Nucleus accumbens (tissue), 56 donors: ENCODE results near the gene NOL6.
A peak's percentile ranks its signal among the peaks of the same experiment; 100 is the strongest.

Experiments used
- DNase-seq, 56 donors: peaks; one replicate each; lab custom pipeline; 2025; lab: John Stamatoyannopoulos, UW

Gene NOL6

DNA sequence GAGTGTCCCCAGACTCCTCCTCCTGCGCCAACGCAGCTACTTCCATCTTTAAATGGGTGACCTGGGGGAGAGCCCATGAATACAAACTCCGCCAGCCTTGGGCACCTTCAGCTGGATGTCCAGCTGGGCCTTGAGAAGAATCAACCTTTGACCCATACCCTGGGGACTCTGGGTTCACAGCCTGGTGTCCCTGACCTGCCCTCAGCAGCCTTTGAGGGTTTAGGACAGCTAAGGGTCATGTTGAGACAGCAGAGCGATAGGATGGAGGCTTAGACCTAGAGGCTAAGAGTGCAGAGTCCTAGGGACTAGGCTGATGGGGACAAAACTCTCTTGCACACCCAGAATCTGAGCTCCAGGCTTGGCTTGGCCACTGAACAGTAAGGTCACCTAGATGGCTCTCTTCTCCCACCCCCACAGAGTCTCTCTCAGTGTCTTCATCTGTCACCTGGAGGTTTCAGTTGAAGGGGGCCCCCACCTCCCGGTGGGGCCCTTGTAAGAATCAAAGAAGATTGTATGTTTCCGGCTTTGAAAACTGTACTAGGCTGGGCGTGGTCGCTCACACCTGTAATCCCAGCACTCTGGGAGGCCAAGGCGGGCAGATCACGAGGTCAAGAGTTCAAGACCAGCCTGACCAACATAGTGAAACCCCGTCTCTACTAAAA is 19.6 kb downstream of the NOL6 start:
- no peak for DNase-seq

DNA sequence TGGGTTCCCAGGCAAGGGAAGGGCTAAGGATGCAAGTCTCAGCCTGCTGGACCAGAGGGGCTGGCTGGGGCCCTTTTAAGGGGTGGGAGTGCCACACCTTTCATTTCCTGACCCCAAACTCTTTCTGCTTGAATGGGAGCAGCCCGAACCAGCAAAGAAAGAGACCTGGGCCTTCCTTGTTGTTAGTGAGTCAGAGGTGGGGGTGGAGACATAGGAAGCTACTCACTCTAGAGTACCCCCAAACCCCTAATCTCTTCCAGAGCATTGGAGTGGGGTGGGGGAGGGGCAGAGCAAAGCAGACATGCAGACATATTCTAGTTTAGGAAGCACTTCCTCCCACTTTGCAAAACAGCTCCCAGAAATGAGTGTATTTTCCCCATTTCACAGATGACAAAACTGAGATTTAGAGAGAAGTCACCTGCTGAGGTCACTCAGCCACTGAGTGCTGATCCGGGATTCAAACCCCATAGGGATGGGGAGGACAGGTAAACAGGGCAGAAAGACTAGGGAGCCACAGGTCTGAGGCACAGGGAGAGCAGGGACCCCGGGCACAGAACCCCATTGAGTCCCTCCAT is 20.4 kb downstream of the NOL6 start:
- DNase-seq, result no peak

DNA sequence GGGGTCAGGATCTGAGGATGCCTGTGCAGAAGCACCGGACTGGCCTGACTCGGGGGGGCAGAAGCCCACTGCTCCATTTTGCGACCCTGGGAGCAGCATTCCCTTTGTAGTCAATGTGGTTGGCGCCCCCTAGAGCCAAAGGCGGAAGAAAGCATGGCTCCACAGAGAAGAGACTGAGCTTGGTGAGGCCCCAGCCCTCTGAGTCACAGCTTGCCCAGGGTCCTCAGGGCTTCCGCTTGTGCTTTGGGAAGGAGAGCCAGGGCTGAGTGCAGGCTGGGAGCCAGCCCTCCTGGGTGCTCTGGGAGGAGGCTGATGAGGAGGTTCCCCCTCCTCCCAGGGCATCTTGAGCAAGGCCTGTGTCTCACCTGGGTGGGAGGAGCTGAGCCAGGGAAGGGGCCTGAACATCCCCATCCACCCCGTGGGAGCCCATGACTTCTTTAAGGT is 20.9 kb downstream of the NOL6 start:
- peak in 10 of 56 donors; percentile 2 to 29 (median 14) for DNase-seq

DNA sequence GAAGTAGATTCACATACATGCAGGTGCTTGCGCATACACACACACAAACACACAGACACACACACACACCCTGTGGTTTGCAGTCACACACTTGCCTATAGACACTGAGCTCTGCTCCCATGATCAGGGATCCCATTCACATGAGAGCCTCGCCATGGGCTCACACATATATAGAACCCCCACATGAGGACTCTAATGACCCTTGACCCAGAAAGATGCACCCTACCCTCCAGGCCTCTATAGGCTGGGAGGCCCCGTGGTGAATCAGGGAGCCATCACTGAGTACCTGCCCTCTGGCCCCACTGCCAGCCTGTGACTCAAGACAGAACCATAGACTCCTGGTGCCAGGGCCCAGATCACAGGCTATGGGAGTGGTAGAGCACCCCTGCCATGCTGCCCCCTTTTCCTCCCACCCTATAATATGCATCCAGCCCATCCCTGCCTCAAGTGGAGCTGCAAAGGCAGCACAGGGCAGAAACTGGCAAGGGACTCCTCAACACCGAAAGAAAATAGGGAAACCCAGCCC is 23.0 kb downstream of the NOL6 start:
- no peak for DNase-seq

DNA sequence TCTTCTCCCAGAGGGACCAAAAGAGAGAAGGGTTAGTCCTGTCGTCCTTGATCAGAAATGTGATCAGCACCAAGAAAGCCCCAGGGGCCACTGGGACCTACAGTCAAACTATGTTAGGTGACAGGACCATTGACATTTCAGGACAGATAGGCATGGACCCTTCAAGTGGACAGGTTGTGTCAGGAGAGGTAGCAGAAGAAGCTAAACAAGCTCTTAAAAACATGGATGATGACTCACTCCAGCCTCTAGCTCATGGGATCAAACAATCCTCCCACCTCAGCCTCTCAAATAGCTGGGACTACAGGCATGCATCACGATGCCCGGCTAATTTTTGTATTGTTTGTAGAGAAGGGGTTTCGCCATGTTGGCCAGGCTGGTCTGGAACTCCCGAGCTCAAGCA is 24.0 kb downstream of the NOL6 start:
- no peak for DNase-seq

DNA sequence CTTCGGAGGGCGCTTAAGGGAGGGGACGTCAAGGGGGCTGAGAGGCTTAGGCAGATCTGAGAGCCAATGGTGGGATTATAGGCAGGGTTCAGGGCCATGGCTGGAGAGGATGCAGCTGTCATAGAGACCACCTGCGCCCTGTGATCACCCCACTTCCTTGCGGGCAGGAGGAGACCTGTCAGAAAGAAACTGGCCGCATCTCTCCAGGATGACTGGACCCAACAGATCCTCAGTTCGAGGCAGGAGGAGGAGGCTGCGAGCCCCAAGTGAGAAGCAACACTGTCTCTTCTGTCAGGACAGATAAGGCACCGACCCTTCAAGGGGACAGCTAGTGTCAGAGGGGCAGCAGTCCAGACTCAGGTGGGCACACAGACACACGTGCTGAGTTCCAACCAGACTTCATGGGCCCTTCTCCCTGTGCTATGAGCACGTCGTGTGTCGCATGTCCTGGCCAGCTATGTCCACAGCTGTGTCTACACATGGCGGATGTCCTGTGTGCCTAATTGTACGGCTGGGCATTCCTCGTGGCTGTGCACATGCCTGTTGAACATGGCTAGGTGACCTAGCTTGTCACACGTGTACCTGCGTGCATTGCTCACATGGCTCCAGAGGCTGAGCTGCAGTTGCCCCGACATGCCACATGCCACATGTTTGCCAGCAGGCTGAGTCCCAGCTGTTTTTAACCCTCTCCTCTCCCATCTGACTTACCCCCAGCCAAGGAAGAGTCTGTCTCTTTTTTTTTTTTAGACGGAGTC is 25.7 kb downstream of the NOL6 start:
- DNase-seq, result no peak

DNA sequence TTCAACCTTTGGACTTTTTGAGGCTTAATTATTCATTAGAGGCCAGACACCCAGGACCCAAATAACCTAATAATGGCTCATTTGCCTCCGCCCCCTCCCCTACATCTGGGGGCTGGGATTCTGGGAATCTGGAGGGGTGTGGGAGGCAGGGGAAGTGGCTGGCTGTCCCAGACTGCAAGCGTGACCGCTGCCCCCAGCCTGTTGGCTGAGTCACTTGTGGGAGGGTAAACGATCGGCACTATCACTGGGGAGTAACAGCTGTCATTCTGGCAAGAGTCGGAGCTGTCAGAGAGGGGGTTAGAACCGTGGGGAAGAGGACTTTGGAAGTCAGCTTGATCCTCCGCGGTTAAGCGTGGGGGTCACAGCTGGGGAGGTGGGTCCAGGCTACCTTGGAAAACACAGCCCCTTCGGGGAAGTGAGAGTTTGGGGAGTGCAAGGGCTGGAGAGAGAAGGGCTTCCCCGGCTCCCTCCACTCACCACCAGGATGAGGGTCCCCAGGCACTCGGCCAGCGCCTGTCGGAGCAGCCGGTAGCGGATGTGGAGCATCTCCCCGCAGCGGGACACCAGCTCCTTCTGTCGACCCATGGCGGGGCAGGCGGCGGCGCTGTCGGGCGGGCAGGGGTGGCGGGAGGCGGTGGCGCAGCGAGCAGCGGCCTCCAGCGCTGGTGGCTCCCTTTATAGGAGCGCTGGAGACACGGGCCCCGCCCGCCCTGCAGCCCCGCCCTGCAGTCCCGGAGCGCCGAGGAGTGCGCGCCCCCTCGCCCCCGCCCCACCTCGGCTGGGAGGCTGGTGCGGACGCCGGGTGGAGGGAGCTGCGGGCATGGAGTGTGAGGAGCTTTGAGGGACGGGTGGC is 26.6 kb downstream of the NOL6 start, which contains the start of gene AQP3:
TSS of gene AQP3 (minus strand) at position 648 of the 853 bp plus-strand sequence. CDS start at position 585, 63 bp downstream.
- peak in 19 of 56 donors; percentile 5 to 50 (median 17) for DNase-seq

DNA sequence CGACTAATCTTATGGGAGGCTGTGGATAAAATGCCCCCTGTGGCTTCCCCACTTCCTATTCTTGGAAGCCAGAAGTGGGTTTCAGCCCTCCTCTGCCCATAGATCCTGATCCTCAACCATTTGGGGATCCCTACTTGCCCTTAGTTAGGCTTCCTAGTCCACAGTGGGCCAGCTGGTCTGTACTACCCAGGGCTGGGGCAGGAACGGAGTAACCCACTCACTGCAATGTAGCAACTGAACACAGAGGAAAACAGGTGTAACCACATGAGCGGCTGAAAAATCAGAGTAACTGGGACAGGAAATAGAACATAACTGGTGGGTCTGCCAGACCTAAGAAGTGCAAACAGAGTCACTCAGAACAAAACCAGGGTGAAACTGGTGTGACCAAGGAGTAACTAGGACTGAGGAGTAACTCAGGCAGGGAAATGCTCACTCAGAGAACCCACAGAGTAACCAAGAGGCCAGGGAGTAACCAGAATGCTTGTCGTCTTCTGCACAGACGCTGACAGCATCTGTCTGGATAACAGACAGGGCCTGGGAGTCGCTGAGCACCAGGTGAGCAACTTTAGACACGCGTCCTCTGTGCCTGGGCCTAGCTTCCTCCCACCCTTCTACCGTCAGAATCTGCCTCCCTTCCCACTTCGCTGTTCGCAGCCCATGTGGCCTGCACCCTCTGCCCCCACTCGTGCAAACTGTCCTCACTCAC is 27.3 kb downstream of the NOL6 start:
- peak in 1 of 56 donors; percentile 18 for DNase-seq

DNA sequence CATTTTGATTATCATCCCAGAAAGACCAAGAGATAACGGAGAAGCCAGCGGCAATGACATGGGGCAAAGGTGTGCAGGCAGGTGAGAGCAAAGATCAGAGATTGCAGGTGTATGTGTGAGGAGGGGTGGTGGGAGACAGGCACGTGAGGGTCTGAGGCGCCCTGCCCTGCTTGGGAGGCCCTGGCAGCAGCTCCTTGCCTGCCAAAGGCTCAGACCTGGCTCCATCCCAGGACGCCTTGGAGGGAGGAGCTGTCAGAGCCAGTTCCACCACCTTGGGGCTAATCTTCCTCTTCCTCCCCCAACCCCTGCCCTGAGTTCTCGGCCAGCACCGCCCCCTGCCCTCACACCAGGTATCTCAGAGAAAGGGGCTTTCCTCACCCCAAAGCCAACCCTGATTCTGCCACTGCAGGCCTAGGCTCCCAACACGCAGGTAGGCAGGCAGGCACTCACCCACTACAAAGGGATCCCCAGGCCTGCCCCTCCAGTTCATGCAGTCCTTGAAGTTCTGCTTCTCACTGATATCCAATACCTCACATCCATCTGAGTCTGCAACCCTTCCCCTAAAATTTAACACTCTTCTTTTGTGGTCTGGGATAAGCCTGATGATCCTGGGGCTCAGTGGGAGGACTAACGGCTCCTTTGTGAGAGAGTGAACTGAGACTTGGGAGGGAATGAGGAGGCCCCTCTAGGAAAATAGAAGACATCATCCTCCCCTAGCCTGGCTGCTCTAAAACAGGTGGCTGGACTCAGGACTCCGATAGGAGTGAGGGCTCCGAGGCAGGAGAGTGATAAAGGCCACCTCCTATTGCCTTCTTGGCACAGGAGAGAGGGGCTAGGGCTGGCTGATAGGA is 28.1 kb downstream of the NOL6 start:
- no peak for DNase-seq

DNA sequence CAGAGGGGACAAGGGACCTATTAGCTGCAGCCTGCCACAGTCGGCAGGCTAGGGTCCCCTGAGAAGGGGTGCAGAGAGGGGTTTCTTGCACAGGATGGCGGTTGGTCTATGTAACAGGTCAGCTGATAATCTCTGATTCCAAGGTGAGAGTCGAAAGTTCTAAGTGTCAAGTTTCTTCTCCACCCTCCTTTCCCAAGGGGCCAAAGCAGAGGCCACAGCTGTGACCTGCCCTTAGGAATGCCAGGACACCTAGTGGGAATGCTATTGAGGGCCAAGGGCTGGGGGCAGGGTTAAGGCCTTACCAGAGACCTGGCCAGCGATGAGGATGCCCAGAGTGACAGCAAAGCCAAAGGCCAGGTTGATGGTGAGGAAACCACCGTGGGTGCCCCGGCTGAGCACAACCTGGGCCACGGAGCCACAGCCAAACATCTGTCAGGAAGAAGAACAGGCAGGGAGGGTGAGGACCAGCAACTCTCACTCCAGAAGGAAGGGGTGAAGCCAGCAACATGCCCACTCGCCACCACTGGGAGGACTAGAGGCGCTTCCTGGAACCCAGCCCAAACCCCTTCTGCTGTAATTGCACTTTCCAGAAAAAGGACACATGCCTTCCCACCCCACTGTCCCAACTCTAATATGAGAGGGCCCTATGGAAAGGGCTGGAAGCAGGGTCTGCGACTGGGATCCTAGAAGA is 30.1 kb downstream of the NOL6 start:
- no peak for DNase-seq

DNA sequence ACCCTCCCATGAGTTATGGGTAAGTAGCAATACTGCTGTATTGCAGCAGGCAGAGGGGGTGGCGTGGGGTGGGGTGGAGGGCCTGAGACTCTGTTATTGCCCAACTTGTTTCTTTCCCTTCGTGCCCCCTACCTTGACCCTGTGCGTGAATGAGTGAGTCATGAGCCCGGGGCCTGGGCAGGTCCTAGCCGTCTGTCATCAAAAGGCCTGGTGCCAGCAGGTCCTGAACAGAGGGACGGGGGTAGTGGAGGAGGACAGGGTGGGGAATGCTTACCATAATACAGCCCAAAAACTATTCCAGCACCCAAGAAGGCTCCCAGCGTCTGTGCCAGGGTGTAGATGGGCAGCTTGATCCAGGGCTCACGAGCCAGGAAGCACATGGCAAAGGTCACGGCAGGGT is 30.7 kb downstream of the NOL6 start:
- DNase-seq, result no peak

DNA sequence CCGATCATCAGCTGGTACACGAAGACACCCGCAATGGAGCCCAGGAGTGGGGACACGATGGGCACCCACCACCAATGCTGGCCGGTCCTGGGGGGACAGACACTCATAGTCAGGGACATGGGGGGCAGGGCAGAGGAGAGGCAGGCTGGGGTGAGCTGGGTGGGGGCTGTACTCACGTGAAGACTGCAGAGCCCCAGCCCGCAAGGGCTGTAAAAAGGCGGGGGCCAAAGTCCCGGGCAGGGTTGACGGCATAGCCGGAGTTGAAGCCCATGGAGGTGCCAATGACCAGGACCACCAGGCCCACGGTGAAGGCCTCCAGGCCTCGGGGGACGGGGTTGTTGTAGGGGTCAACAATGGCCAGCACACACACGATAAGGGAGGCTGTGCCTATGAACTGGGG is 31.6 kb downstream of the NOL6 start:
- DNase-seq, result no peak

DNA sequence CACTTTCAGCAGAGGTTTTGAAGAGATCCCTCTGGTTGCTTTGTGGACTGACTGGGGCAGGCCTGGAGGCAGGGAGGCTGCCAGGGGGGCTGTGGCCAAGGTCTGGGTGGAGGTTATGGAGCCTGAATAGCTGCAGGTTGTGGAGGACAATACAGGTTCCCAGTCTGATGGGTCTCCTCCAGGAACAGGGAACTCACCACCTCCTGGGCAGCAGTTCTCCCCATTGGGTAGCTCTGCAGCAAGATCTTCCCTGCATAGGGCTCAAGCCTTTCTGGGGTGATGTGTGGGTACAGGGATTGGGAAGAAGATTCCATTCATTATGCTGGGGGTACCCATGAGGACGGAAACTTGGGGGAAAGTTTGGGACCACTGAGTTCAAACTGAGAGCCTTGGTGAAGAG is 33.1 kb downstream of the NOL6 start:
- DNase-seq, result no peak

DNA sequence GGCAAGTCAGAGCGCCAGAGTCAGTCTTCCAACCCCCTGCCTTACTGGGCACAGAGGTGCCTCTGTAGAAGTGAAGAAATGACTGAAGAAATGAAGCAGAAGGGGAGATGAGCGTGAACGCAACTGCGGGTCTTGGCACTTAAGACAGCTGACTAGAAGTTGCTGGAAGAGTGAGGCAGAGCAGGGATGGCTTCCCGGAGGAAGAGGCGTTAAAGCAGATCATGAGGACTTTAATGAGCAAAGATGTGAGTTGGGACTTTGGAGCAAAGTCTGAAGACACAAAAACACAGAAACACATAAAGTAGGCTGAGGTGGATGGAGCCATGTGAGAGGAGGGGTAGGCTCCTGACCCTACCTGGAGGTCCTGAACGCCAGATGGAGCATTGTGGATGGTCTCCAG is 33.5 kb downstream of the NOL6 start:
- DNase-seq, result no peak

DNA sequence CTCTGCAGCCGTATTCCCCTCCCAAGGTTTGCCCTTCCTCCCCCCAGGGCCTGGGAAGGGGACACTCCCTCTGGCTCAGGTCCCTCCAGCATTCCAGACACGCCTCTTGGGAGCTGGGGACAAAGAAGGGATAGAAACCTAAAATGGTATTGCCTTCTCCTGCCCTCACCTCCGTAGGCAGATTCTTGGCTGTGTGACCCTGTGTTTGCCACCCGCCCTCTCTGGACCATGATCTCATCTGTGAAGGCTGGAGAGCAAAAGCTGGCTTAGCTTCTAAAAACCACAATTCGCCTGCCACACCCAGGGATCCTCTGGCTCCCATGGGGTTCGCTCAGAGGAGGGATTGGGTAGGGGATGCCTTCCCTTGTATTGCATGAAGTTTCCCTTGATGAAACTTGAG is 34.0 kb downstream of the NOL6 start:
- no peak for DNase-seq

DNA sequence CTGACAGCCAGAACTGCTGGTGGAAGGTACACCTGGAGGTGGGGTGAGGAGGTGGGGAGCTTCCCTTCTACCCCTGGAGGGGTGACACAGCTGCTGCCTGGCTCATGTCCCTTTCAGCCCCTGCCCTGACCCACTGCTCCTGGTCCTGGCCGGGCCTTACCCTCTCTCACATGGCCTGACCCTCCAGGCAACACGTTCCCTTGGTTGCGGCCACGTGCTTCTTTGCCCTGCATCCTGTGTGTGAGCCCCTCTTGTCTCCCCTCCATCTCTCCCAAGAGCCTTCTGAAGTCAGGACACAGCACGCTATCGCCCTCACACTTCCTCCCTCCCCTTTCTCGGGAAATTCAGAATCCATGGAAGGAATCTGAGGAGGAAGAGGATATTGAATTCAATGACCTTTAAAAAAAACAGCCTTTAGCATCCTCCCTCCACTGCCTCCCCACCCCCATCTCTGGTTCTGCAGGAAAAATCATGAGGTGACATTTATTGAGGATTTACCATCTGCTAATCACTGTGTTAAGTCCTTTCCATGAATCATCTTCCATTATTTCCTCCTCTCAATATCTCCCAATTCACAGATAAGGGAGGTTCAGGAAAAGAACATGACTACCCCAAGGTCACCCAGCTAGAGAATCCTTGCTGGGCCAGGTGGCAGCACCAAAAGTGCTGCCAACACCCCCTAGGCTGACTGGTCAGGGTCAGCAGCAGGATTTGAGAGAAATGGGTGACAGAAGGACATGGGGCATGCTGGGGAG is 34.6 kb downstream of the NOL6 start:
- no peak for DNase-seq

DNA sequence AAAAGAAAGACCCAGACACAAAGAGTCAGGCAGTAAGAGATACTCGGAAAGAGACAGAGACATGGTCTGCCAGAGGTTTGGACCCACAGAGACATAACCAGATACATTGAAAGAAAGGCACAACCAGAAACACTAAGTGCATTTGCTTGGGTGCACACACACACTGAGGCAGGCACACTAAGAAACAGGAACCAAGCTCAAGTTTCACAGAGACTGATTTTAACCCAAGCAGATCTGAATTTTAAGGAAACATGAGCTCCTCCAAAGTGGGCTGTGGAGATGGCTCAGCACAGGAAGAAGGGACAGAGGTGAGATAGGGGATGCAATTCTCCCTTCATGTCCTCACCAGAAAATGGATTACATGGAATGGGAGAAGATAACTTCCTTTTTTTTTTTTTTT is 35.8 kb downstream of the NOL6 start:
- DNase-seq, result no peak

DNA sequence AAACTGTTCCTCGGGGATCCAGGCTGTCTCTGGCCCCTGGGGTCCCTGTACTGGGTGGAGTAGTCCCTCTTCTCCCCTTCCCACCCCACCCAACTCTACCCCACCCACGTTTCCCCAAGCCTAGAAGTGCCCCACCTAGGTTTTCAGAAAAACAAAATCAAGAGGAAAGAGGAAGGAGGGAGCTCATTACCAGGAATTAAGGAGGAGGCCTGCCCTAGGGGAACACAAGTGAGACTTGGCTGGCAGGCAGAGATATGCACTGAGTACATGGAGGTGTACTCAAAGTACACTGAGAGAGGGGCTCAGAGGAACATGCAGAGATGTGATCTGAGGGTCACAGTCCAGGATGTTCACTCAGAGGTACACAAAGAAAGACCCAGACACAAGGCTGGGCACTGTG is 36.5 kb downstream of the NOL6 start:
- no peak for DNase-seq
